Measurements from ENCODE around the gene FLT1.

FLT1 gene

DNA sequence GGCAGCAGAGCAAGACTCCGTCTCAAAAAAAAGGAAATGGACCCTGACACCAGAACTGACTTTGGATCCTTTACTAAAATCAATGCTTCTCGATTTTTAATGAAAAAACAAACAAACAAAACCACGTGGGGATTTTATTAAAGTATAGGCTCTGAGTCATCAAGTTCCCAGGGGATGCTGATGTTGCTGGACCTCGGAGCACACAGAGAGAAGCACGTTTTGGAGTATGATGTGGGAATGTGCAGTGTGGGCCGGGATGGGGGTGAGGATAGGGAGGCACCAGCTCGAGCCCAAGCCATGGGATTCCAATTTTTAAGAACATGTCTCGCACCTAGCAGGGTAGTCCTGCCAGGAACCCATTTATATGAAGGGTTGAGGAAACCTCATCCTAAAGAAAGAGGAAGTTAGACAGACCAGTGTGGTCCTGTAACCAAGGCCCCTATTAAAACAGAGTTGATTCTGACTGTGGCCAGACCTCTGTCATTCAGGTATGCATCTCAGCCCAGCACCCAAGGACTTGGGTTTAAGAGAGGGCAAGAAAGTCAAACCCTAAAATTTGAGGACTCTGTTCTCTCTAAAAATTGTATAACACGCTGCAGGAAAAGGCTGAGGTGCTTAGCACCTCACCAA lies 6.4 kb downstream of the FLT1 start:
- DNase-seq (ENCODE audit: low read depth in 4 of 4, low spot score in 1 of 4) = no peak

DNA sequence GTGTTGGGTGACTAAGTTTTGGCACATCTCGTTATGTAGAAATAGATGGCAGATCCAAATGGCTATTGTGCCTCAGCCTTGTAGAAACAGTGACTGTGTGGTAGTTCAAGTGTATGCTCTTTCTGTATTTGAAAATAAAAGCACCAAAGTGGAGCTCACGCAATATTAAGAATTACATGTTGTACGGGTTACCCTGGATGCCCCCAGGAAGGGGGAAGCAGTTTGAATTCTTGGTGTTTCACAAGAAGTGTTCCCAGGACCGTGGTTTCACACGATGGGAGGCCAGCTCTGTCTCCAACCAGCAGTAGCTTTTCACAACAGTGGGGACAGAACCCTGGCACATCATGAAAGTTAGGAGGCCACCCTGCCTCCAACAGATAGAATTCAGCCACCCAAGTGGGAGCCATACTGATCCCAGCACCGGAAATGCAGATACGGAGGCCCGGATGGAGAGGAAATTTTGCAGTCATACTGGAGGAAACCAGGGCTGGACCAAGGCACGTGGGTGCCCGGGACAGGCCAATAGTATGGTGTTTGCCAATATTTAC lies 8.9 kb downstream of the FLT1 start:
- no peak for DNase-seq (ENCODE audit: low read depth in 4 of 4, low spot score in 1 of 4)

DNA sequence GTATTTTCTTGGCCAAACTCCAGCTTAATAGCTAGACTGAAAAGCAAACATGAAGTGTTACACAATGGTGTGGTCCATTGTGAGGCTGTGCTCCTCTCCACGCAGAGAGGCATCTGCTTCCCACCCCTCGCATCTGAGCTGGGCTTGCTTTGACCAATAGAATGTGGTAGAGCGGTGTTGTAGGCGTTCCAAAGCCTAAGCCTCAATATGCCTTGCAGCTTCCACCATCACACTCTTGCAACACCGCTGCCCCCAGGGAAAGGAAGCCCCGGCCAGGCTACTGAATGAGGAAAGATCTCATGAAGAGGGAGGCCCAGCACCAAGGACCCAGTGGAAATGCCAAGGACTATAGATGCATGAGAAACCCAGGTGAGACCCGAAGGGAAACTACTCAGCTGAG lies 9.4 kb downstream of the FLT1 start:
- no peak for DNase-seq (ENCODE audit: low read depth in 4 of 4, low spot score in 1 of 4)

DNA sequence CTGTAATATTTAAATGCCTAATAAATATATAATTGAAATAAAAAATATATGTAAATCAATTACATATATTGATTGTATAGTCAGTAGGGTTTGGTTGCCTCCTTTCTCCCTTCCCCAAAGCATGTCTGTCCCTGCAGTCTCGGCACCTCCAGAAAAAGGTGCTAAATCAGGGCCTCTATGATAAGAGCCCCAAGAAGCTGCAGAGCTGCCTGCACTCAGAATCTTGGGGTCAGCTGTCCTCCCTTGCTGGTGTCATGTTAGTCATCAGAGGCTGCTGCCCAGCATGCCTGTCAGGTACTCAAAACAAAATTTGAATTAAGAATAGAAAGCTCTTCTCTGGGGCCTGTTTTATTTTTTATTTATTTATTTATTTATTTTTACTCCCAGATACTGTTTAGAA lies 9.8 kb downstream of the FLT1 start:
- DNase-seq (ENCODE audit: low read depth in 4 of 4, low spot score in 1 of 4) = no peak

DNA sequence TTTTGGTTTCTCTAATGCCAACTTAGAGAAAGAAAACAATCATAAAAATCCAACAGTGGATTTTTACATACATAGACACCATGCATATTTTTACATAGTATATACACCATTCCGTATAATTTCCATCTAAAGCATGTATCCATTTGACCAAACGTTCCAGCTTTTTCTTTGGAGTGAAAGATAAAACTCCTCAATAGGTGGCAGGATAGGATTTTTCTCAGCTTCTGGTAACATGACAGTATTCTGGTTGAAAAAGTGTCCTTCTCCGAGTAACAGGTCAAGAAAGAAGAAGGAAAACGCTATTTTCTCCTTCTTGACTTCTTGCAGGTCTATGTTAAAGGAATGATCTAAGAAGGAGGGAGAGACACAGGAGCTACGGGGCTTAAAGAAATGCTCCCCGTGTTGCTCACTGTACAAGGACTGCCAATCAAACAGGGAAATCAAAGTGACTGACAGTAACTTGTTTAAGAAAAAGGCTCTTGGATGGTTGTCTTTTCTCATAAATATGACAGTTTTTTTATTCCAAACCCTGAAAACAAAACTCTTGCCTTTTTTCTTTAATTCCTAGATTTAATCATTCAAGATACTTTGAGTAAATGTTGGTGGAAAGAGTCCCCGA lies 11.5 kb downstream of the FLT1 start:
- no peak for DNase-seq (ENCODE audit: low read depth in 4 of 4, low spot score in 1 of 4)

DNA sequence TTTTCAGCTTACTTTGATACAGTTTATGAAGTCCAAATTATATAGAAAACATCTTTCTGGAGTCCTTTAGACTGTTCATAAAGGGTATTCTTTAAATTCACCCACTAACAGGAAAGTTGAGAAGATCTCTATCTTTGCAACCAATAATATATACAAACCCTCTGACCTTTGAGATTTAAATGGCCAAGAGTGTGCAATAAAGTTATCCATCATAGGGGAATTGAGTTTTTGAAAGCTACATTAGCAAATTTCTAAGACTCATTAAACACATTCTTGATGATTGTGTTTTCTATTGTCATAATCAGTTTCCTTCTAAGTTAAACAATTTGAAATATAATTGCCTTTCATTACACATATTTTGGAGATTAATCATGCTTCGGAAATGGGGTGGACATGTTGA lies 15.9 kb downstream of the FLT1 start:
- no peak for DNase-seq (ENCODE audit: low read depth in 4 of 4, low spot score in 1 of 4)

DNA sequence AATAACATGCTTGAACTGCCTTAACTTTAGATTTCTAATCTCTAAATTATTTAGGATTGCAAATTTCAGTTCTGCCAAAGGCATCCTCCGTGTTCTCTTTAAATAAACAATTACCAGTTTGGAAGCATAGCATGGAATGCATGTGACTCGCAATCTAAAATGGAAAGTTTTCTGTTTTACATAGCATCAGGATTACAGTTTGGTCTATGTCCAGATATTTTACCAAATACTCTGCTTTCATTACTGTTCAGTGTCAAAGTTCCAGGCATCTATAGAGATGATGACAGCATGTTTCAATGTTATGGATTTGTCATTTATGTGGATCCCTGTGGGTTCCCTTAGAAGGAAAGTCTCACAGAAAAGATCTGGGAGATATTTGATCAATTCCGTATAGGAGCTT lies 16.8 kb downstream of the FLT1 start:
- DNase-seq (ENCODE audit: low read depth in 4 of 4, low spot score in 1 of 4) = no peak

DNA sequence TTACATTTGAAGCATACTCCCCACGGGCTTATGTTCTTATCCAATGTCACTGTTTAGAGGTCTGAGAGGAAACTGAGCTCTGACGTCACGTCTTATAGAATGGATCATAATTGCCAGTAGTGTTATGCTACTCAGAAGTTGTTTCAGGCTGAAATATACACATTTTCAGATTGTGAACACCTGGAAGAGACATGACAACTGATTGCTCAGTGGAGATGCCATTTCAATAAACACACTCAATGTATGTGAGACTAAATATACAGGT lies 17.3 kb downstream of the FLT1 start:
- no peak for DNase-seq (ENCODE audit: low read depth in 4 of 4, low spot score in 1 of 4)

DNA sequence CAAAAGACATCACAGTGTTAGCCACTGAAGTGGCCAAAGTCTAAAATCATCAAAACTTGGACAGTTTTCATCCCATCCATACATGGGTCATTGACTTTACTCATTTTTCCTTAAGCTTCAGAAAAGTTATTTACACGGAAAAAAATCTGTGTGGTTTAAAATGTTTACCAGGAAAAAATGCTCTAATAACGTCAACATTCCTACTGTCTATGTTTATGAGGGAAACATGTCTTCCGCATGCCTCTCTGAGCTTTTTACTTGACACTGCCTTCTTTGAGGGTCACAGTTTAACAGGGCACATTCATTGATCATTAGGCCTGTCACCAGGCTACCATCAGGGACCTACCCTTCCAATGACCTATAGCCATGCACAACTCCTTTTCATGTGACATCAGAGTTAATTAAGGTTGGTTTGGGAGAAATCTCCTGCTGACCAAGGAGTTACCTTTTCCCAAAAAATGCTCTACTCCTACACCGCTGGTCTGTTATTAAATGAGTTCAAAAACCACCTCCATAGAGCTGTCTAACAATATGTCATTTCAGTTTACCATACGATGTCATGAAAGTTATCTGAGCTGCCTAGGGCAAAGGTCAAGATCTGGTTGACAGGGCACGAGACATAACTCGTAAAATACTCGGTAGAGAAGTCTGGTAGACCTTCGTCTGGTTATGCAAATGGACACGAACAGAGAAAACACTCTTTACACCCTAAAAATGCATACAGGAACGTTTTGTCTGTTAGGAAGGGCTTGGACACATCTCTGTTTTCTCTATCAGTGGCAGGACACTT lies 17.8 kb downstream of the FLT1 start:
- DNase-seq (ENCODE audit: low read depth in 4 of 4, low spot score in 1 of 4) = no peak

DNA sequence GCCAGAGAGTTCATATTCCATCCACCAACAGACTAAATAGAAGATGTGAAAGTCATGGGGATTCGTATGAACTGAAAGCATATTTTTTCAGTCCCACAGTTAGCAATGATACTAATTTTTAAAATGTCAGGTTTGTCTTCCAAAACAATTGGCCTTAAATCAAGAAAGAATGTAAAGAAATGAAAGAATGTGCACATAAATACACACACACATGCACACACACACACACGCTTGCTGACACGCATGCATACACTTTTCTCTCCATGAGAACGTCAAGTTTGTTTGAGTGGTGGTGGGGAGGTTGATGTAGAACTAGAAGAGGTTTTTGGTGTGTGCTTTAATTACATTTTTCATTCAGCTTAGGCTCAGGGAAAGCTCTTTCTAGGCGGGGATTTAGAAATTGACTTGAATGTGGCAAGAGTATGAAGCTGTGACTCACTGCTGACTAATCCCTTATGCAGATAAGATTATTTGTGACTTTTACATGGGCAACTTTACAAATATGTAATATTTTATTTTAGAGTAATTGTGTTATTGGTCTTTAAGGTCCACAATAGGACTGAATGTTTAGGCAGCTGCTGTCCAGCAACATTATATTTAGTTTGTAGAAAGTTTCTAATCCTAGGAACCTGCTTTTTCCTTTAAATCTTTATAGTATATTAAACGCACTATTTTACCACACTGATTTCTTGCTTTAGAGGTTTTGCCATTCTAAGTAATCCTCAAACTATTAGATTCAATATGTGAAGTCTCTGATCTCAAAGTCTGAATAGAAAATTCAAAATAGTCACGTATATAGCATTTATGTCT lies 18.8 kb downstream of the FLT1 start:
- DNase-seq (ENCODE audit: low read depth in 4 of 4, low spot score in 1 of 4) = no peak

DNA sequence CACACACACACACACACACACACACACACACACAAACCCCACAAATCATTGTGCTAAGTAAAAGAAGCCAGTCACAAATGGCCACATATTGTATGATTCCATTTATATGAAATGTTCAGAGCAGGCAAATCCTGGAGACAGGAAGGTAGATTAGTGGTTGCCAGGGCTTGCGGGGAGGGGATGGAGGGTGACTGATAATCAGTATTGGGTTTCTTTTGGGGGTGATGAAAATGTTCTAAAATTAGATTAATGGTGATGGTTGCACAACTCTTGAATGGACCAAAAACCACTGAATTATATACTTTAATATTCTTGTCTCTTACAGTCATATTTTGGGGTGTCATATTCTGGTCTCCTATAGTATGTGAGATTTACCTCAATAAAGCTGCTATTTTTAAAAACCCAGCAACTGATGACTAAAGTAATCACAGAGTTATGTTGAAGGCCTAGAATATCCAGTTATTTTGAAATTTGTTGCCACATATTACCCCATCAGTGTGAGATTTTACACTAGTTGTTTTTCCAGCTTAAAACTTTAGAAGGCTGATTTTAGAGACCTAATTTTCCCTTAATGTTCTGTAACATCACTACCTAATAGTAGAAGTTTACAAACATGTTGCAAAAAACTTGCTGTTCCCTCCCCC lies 20.3 kb downstream of the FLT1 start:
- DNase-seq (ENCODE audit: low read depth in 4 of 4, low spot score in 1 of 4) = no peak

DNA sequence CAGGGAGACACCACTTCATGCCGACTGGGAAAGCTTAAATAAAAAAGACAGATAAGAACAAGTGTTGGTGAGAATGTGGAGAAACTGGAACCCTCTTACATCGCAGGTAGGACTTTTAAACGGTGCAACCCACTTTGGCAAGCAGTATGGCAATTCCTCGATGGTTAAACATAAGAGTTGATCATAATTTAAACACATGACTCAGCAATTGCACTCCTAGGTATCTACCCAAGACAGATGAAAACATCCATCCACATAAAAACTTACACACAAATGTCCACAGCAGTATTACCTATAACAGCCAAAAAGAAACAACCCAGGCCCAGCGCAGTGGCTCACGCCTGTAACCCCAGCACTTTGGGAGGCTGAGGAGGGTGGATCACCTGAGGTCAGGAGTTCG lies 21.9 kb downstream of the FLT1 start:
- DNase-seq (ENCODE audit: low read depth in 4 of 4, low spot score in 1 of 4) = no peak

DNA sequence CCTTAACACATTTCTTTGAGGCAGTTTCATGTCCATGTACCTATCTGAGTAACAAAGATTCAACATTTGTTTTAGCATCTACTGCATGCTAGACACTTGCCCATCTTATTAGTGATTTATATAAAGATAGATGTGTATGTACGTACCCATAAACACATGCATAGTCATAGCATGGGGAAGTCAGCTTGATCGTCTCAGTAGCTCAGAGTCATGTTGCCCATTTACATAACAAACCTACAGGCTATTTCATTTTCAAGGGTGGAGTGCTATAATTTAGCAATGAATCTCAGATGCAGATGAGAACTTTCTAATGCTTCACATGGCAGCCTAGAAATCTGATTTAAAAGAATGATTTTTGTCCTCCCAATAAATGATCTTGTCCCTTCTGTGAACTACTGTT lies 23.5 kb downstream of the FLT1 start:
- no peak for DNase-seq (ENCODE audit: low read depth in 4 of 4, low spot score in 1 of 4)

DNA sequence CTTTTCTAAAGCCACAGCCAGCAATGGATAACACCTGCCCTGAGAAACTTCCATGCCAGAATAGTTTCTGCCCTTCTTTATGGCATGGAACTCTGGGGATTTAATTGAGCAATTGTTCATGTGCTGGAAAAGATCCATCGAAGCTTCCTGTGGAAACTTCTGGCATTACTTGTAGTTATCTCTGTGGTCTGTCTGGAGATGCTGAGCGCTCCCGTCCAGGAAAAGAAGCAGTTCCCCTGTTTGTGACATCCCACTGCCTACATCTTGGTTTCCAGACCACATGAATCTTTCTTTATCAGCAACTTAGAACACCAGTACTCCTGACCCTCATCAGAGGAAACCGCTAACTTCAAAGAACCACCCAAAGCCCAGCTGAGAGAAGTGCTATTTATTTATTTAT lies 24.6 kb downstream of the FLT1 start:
- DNase-seq (ENCODE audit: low read depth in 4 of 4, low spot score in 1 of 4) = no peak

DNA sequence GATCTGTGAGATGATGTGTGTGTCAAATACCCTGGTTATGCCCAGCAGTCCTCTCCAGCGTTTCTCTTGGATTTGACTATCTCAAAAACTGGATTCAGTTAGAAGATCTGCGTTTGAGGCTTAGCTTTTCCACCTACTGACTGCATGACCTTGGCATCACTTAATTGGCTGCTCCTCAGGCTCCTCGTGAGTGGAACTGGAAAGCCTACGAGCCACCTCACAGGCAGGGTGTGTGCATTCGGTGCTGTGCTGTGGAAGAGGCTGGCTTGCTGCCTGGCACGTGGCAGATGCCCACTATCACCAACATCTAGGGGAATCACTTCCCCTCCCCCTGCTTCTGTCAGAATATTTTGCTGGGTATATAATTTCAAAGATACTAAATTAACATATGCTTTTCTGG lies 25.6 kb downstream of the FLT1 start:
- no peak for DNase-seq (ENCODE audit: low read depth in 4 of 4, low spot score in 1 of 4)

DNA sequence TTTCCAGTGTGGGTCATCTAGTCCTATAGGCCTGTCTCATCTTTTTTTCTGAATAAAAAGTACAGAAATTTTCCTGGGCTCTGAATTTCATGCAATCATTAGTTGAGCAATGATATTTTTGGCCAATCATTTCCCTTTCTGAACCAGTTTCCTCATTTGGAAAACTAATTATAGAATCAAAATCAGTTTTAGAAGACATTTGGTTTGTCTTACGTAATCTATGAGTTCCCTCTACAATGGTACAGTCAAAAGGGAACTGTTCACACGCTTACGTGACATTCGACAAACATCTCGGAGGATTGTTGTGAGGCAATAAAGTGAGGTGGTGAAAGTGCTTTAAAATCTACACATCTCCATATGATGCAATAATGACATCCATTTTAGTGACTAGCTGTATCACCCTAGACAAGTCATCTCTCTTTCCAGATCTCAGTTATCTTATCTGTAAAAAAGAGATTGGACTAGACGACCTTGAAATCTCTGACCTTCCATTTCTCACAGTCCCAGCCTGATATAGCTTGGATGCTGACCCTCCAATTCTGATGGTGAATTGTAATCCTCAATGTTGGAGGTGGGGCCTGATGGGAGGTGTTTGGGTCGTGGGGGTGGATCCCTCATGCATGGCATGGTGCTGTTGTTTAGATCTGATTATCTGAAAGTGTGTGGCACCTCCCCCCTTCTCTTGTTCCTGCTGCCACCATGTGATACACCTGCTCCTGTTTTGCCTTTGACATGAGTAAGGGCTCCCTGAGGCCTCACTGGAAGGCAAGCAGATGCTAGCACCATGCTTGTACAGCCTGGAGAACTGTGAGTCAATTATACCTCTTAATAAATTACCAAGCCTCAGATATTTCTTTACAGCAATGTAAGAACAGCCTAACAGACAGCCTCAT lies 26.7 kb downstream of the FLT1 start:
- DNase-seq (ENCODE audit: low read depth in 4 of 4, low spot score in 1 of 4) = no peak

DNA sequence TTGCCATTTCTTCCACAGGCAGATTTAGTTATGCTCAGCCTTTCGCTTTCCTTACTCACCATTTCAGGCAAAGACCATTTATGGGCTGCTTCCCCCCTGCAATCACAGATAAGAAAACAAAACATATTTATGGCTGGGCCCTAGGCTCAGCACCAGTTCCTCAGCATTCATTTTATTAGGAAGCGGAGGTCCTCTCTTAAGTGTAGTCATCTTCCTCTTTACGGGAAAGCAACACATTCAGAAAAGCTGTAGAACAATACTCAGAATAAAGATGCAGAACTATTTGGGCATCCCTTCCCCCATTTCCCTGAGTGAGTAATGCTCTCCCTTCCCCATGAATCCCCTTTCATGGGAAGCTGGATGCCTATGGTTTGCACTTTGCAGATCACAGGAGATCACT lies 27.9 kb downstream of the FLT1 start:
- DNase-seq (ENCODE audit: low read depth in 4 of 4, low spot score in 1 of 4) = no peak

DNA sequence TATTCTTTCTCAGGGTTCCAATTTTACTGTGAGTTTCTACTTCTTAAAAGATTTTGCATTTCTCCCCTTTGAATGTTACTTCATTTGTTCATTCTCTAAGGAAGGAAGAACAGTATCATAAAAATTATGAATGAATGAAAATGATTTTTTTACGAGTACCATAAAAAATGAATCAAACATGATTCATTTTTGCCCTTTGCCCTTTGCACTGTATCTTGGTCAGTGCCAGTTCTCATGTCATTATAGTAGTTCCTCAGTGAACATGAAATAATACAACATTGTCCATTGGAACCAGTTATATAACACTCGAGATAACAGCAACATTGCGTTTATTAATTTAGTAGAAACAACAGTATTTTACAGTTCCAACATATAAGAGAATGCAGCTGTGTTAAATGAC lies 28.8 kb downstream of the FLT1 start:
- DNase-seq (ENCODE audit: low read depth in 4 of 4, low spot score in 1 of 4) = no peak

DNA sequence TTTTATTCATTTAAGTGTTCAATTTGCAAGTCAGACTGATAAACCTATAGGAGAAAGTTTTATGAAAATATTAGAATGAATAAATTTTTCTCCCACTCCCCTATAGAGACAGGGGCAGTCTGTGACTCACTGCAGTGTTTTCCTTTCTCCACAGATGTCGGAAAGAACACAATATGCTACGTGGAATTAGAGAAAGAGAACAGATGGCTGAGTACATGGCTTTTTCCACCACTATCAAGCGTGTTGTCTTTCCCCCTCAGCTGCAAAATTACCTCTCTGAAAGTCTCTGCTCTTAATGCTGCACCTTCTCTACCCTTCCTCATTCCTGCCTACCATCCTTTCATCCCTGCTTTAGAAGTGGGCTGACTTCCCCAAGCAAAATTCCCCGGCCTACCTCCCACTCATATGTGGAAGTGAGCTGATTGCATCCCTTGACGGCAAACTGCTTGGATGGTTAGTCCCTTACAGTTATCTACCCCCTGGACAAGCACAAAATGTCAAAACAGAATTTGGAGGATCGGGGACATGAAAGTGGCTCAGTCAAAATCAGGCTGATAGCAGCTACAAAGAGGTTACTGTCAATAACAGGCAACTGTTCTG lies 30.0 kb downstream of the FLT1 start:
- DNase-seq (ENCODE audit: low read depth in 4 of 4, low spot score in 1 of 4) = no peak

DNA sequence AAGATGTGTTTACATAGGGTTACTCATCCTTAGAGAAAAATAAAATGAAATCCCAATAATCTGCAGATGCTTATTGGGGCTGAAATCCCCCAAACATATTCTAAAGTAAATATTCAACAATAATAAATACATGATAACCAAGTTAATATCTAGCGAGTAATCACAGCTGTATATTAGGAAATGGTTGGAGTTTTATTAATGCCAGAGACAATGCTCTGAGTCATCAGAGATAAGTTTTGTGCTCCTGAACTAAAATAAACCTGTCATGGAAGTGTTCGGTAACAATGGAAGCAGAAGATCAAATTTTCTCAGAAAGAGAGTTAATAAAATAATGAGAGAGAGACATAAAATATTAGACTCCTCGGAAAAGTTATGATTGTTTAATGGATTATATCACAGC lies 31.4 kb downstream of the FLT1 start:
- no peak for DNase-seq (ENCODE audit: low read depth in 4 of 4, low spot score in 1 of 4)

All from stimulated activated CD4-positive, alpha-beta T cell treated with anti-CD3 and anti-CD28 coated beads, Interleukin-1b, Interleukin-23, amount 100 ng/mL, for 24 hours (primary cell).